ENCODE measurements around the gene ACSM6.

DNA sequence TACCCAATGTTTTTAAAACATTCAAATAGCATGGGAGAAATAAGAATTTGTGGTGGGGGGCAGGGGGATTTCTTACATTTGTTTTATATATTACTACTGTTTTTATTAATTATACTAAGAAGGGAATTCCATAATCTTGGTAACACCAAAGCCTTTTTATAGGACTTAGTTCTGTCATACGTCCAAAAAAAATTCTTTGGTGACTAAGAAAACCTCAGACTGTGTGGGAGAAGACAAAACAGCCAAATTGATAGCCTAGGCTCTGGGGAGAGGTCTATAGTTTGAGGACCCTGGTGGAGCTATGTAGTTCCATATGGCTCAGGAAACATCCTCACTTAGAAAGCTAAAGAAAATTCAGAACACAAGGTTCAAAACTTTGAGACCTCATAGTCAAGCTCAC lies 23.4 kb downstream of the ACSM6 start:
- TF ChIP-seq ZNF384 (IDR thresholded peaks at IDR 0.05) (no peak), FOXM1 (IDR thresholded peaks at IDR 0.05; ENCODE audit: borderline replicate concordance) (no peak), ARNT (IDR thresholded peaks at IDR 0.05) (no peak), FOXK2 (IDR thresholded peaks at IDR 0.05) (no peak), NFRKB (IDR thresholded peaks at IDR 0.05) (no peak), FOXA1 (IDR thresholded peaks at IDR 0.05) (no peak), SP1 (IDR thresholded peaks at IDR 0.05) (no peak), L3MBTL2 (conservative IDR thresholded peaks at IDR 0.05) (no peak), SUZ12 (IDR thresholded peaks at IDR 0.05) (no peak)

All from HEK293T (cell line).